SU-DHL-6 (cell line): Measurements from ENCODE around the gene AEBP1.

Experiments
- H2AFZ ChIP-seq: fragments of 200-600 bp; sonication (generic); 2 replicates; pipeline ENCODE4 v1.6.1; 2014; ENCODE audit warnings: low read depth, mild to moderate bottlenecking, moderate library complexity, mixed read lengths, antibody characterized with exemption, low read length; ENCODE audit not compliant: severe bottlenecking
- H3F3A ChIP-seq: fragments of 200-600 bp; shearing (Covaris generic); 2 replicates; pipeline ENCODE4 v1.6.0; 2016; ENCODE audit warnings: antibody characterized with exemption, mild to moderate bottlenecking; ENCODE audit not compliant: insufficient read depth
- H3K27ac ChIP-seq: fragments of 200-600 bp; sonication (generic); 2 replicates; pipeline ENCODE4 v1.5.1; 2016; ENCODE audit warnings: low read depth, mild to moderate bottlenecking, low read length, moderate library complexity, mixed read lengths
- H3K27me3 ChIP-seq: fragments of 200-600 bp; sonication (generic), shearing (Covaris generic); 2 replicates; pipeline ENCODE4 v1.6.0; 2014; ENCODE audit warnings: mild to moderate bottlenecking, low read length
- H3K36me3 ChIP-seq: fragments of 200-600 bp; sonication (generic); 2 replicates; pipeline ENCODE4 v1.6.1; 2014; ENCODE audit warnings: mild to moderate bottlenecking, low read length, mixed read lengths
- H3K4me2 ChIP-seq: fragments of 300-600, 200-600 bp; shearing (Covaris generic), sonication (generic); 2 replicates; pipeline ENCODE4 v1.6.0; 2014; ENCODE audit warnings: low read length, low read depth, mild to moderate bottlenecking; ENCODE audit not compliant: poor library complexity, severe bottlenecking
- H3K4me3 ChIP-seq: fragments of 200-600 bp; sonication (generic); 2 replicates; pipeline ENCODE4 v1.5.1; 2014; ENCODE audit warnings: antibody characterized with exemption, low read length, mild to moderate bottlenecking, mixed read lengths; ENCODE audit not compliant: insufficient read depth, poor library complexity, severe bottlenecking
- H3K79me2 ChIP-seq: fragments of 200-600 bp; sonication (generic); 2 replicates; pipeline ENCODE4 v1.6.1; 2014; ENCODE audit warnings: mild to moderate bottlenecking, low read length, moderate library complexity; ENCODE audit not compliant: insufficient read depth
- H3K9ac ChIP-seq: fragments of 200-600 bp; sonication (generic); 2 replicates; pipeline ENCODE4 v1.7.0; 2014; ENCODE audit warnings: mild to moderate bottlenecking, low read length
- H3K9me2 ChIP-seq: fragments of 200-600 bp; sonication (generic); replicated peaks from 2 replicates; pipeline ENCODE4 v1.6.1; 2014; ENCODE audit warnings: low read length; ENCODE audit not compliant: insufficient read depth
- H3K9me3 ChIP-seq: fragments of 200-600 bp; sonication (generic); 2 replicates; pipeline ENCODE4 v1.6.1; 2014; ENCODE audit warnings: low read length, mixed read lengths; ENCODE audit not compliant: insufficient read depth
- H4K20me1 ChIP-seq: fragments of 200-600 bp; sonication (generic); 2 replicates; pipeline ENCODE4 v1.6.1; 2014; ENCODE audit warnings: low read depth, mild to moderate bottlenecking, antibody characterized with exemption, low read length, moderate library complexity, mixed read lengths
- CTCF ChIP-seq: fragments of 200-600 bp; sonication (generic); IDR thresholded peaks from one replicate; pipeline ENCODE4 v1.5.1; 2017; ENCODE audit warnings: antibody characterized with exemption, mild to moderate bottlenecking, low read length, moderate library complexity; ENCODE audit not compliant: insufficient read depth, poor library complexity, severe bottlenecking
- EZH2phosphoT487 ChIP-seq: fragments of 200-600 bp; sonication (generic), shearing (Covaris generic); conservative IDR thresholded peaks from 2 replicates; pipeline ENCODE4 v1.6.1; 2018; ENCODE audit warnings: mild to moderate bottlenecking, antibody characterized with exemption, low read length, moderate library complexity, mixed read lengths

AEBP1 gene

GRCh38 chr7:44139311-44140010 is 35.3 kb downstream of the AEBP1 start:
- no peak overlapping the region for H3K4me3 ChIP-seq
- H3F3A ChIP-seq = no peaks in the 10 kb centered on the region
- no peak overlapping the region for H3K4me2 ChIP-seq
- no peak overlapping the region for H3K27ac ChIP-seq
- H3K9me3 ChIP-seq = no peaks in the 10 kb centered on the region
- H4K20me1 ChIP-seq = no peaks in the 10 kb centered on the region
- TF ChIP-seq CTCF (no peak), EZH2phosphoT487 (no peak)
- no peaks in the 10 kb centered on the region for H3K9me2 ChIP-seq
- no peaks in the 10 kb centered on the region for H3K36me3 ChIP-seq
- no peak overlapping the region for H3K9ac ChIP-seq
- no peaks in the 10 kb centered on the region for H3K27me3 ChIP-seq
- no peaks in the 10 kb centered on the region for H3K79me2 ChIP-seq
- H2AFZ ChIP-seq = no peak overlapping the region

GRCh38 chr7:44140341-44140740 is 36.2 kb downstream of the AEBP1 start:
- Histone ChIP-seq H3K9ac (no peak overlapping the region), H3K9me2 (no peaks in the 10 kb centered on the region), H3K4me3 (no peak overlapping the region), H4K20me1 (no peaks in the 10 kb centered on the region), H3K27me3 (no peaks in the 10 kb centered on the region), H3K4me2 (no peak overlapping the region), H3K36me3 (no peaks in the 10 kb centered on the region), H3K79me2 (no peaks in the 10 kb centered on the region), H2AFZ (no peak overlapping the region), H3F3A (no peaks in the 10 kb centered on the region), H3K27ac (no peak overlapping the region), H3K9me3 (no peaks in the 10 kb centered on the region)
- TF ChIP-seq CTCF (no peak), EZH2phosphoT487 (no peak)

GRCh38 chr7:44141221-44141850 is 37.2 kb downstream of the AEBP1 start, which contains the start of gene MYL7:
TSS of gene MYL7 (minus strand) at chr7:44141332. CDS start at chr7:44141305, 27 bp downstream.
- no peaks in the 10 kb centered on the region for H4K20me1 ChIP-seq
- TF ChIP-seq CTCF (no peak), EZH2phosphoT487 (no peak)
- no peaks in the 10 kb centered on the region for H3K9me2 ChIP-seq
- H3K4me2 ChIP-seq = no peak within 1 kb of the TSS
- no peak within 1 kb of the TSS for H3K27ac ChIP-seq
- H3K4me3 ChIP-seq = no peak within 1 kb of the TSS
- H3K9me3 ChIP-seq = no peaks in the 10 kb centered on the region
- no peaks in the 10 kb centered on the region for H3F3A ChIP-seq
- H3K79me2 ChIP-seq = no peaks in the 10 kb centered on the region
- H2AFZ ChIP-seq = no peak within 1 kb of the TSS
- no peaks in the 10 kb centered on the region for H3K36me3 ChIP-seq
- H3K27me3 ChIP-seq = no peaks in the 10 kb centered on the region
- H3K9ac ChIP-seq = no peak within 1 kb of the TSS
